HEK293 (cell line): ENCODE data around the gene PRKCG.
"Not testable (repeated sequence)": the region's sequence is repeated elsewhere in the genome, so short reads cannot be mapped to it uniquely, and the experiment has no call there.

Source experiments
- CTCF ChIA-PET: fragments of 350-600 bp; formaldehyde crosslinking; extraction: SDS; loops from one replicate; lab custom pipeline; 2021; ENCODE audit warnings: antibody characterized with exemption; lab: Yijun Ruan, JAX
- POLR2A ChIA-PET: fragments of 300-600 bp; formaldehyde crosslinking; extraction: SDS; loops from one replicate; lab custom pipeline; 2020; ENCODE audit warnings: antibody characterized with exemption, inconsistent platforms; lab: Yijun Ruan, JAX
- H3K27ac ChIP-seq: fragments of 200-500 bp; sonication (Bioruptor generic); 2 replicates; pipeline ENCODE4 v1.5.1; 2014; ENCODE audit warnings: low read depth, low read length, control low read depth, inconsistent platforms; ENCODE audit errors: extremely low read depth
- H3K36me3 ChIP-seq, 2 experiments: fragments of 200-500 bp in 1 of 2; sonication (Bioruptor generic) in 1 of 2; 1 replicate in 1 of 2; 2 replicates in 1 of 2; pipeline ENCODE4 v1.5.1; 2014 to 2017; ENCODE audit warnings: inconsistent platforms in 2 of 2, low read length in 2 of 2; ENCODE audit not compliant: control insufficient read depth in 2 of 2, insufficient read depth in 1 of 2
- H3K4me1 ChIP-seq: fragments of 200-500 bp; sonication (Bioruptor generic); 2 replicates; pipeline ENCODE4 v1.5.1; 2014; ENCODE audit warnings: mild to moderate bottlenecking, low read length, inconsistent platforms; ENCODE audit not compliant: control insufficient read depth, insufficient read depth
- H3K4me3 ChIP-seq: 2 replicates; pipeline ENCODE4 v1.5.1; 2011; ENCODE audit warnings: low read depth, mild to moderate bottlenecking, control low read depth, low read length, moderate library complexity
- H3K9me3 ChIP-seq: fragments of 200-500 bp; sonication (Bioruptor generic); 2 replicates; pipeline ENCODE4 v1.5.1; 2014; ENCODE audit warnings: low read depth, low read length, inconsistent platforms; ENCODE audit not compliant: control insufficient read depth, insufficient read depth
- BCL11A ChIP-seq: fragments of 450-650 bp; formaldehyde crosslinking; IDR thresholded peaks from 2 replicates; pipeline ENCODE4 v1.5.1; 2016; ENCODE audit warnings: low read depth, missing biosample characterization, missing genetic modification characterization
- HOXC10 ChIP-seq: sonication (generic); formaldehyde crosslinking; IDR thresholded peaks from 2 replicates; pipeline ENCODE4 v1.8.1; 2023; ENCODE audit warnings: mild to moderate bottlenecking, missing genetic modification reagents
- IKZF3 ChIP-seq: fragments of 450-650 bp; IDR thresholded peaks from 2 replicates; pipeline ENCODE4 v1.5.0; 2018; ENCODE audit warnings: missing biosample characterization, mild to moderate bottlenecking, missing genetic modification characterization, moderate library complexity
- KLF1 ChIP-seq: fragments of 450-650 bp; formaldehyde crosslinking; IDR thresholded peaks from 2 replicates; pipeline ENCODE4 v1.5.1; 2016; ENCODE audit warnings: missing biosample characterization, missing genetic modification characterization
- KLF16 ChIP-seq: fragments of 450-650 bp; formaldehyde crosslinking; IDR thresholded peaks from 2 replicates; pipeline ENCODE4 v1.5.1; 2017; ENCODE audit warnings: missing biosample characterization, missing genetic modification characterization
- KLF9 ChIP-seq: fragments of 450-650 bp; formaldehyde crosslinking; IDR thresholded peaks from 2 replicates; pipeline ENCODE4 v1.5.1; 2016; ENCODE audit warnings: missing biosample characterization, missing genetic modification characterization, low read depth
- PRDM10 ChIP-seq: fragments of 450-650 bp; formaldehyde crosslinking; IDR thresholded peaks from 2 replicates; pipeline ENCODE4 v1.5.1; 2016; ENCODE audit warnings: missing biosample characterization, missing genetic modification characterization
- SCRT2 ChIP-seq: fragments of 450-650 bp; formaldehyde crosslinking; IDR thresholded peaks from 2 replicates; pipeline ENCODE4 v1.5.1; 2016; ENCODE audit warnings: missing biosample characterization, missing genetic modification characterization
- SP2 ChIP-seq: fragments of 450-650 bp; formaldehyde crosslinking; IDR thresholded peaks from 2 replicates; pipeline ENCODE4 v1.5.1; 2016; ENCODE audit warnings: missing biosample characterization, missing genetic modification characterization
- SP3 ChIP-seq: fragments of 450-650 bp; formaldehyde crosslinking; IDR thresholded peaks from 2 replicates; pipeline ENCODE4 v1.5.1; 2016; ENCODE audit warnings: missing biosample characterization, missing genetic modification characterization
- YY1 ChIP-seq: fragments of 450-650 bp; formaldehyde crosslinking; IDR thresholded peaks from 2 replicates; pipeline ENCODE4 v1.5.1; 2018; ENCODE audit warnings: missing biosample characterization, missing genetic modification characterization
- YY2 ChIP-seq: fragments of 450-650 bp; formaldehyde crosslinking; IDR thresholded peaks from 2 replicates; pipeline ENCODE4 v1.5.1; 2016; ENCODE audit warnings: missing biosample characterization, missing genetic modification characterization
- ZBTB26 ChIP-seq: fragments of 450-650 bp; formaldehyde crosslinking; optimal IDR thresholded peaks from 2 replicates; pipeline ENCODE3; 2016; ENCODE audit warnings: missing biosample characterization, mild to moderate bottlenecking, missing genetic modification characterization
- ZBTB48 ChIP-seq: fragments of 450-650 bp; formaldehyde crosslinking; IDR thresholded peaks from 2 replicates; pipeline ENCODE4 v1.5.1; 2016; ENCODE audit warnings: missing biosample characterization, missing genetic modification characterization
- ZNF18 ChIP-seq: fragments of 450-650 bp; formaldehyde crosslinking; IDR thresholded peaks from 2 replicates; pipeline ENCODE4 v1.5.1; 2016; ENCODE audit warnings: missing biosample characterization, missing genetic modification characterization
- ZNF280C ChIP-seq: fragments of 450-650 bp; formaldehyde crosslinking; IDR thresholded peaks from 2 replicates; pipeline ENCODE4 v1.5.1; 2016; ENCODE audit warnings: missing biosample characterization, missing genetic modification characterization
- ZNF341 ChIP-seq: fragments of 450-650 bp; formaldehyde crosslinking; IDR thresholded peaks from 2 replicates; pipeline ENCODE4; 2016; ENCODE audit warnings: low read depth, missing biosample characterization, missing genetic modification characterization
- ZNF529 ChIP-seq: fragments of 450-650 bp; formaldehyde crosslinking; IDR thresholded peaks from 2 replicates; pipeline ENCODE4 v1.5.1; 2017; ENCODE audit warnings: missing genetic modification characterization, missing biosample characterization; ENCODE audit not compliant: insufficient replicate concordance
- ZNF544 ChIP-seq: fragments of 450-650 bp; formaldehyde crosslinking; IDR thresholded peaks from 2 replicates; pipeline ENCODE4 v1.5.0; 2017; ENCODE audit warnings: missing biosample characterization, missing genetic modification characterization
- ZNF580 ChIP-seq: fragments of 450-650 bp; formaldehyde crosslinking; IDR thresholded peaks from 2 replicates; pipeline ENCODE4 v1.5.1; 2016; ENCODE audit warnings: missing biosample characterization, missing genetic modification characterization
- ZNF610 ChIP-seq: fragments of 450-650 bp; formaldehyde crosslinking; IDR thresholded peaks from 2 replicates; pipeline ENCODE4 v1.5.1; 2016; ENCODE audit warnings: missing biosample characterization, missing genetic modification characterization, borderline replicate concordance

Gene PRKCG

DNA sequence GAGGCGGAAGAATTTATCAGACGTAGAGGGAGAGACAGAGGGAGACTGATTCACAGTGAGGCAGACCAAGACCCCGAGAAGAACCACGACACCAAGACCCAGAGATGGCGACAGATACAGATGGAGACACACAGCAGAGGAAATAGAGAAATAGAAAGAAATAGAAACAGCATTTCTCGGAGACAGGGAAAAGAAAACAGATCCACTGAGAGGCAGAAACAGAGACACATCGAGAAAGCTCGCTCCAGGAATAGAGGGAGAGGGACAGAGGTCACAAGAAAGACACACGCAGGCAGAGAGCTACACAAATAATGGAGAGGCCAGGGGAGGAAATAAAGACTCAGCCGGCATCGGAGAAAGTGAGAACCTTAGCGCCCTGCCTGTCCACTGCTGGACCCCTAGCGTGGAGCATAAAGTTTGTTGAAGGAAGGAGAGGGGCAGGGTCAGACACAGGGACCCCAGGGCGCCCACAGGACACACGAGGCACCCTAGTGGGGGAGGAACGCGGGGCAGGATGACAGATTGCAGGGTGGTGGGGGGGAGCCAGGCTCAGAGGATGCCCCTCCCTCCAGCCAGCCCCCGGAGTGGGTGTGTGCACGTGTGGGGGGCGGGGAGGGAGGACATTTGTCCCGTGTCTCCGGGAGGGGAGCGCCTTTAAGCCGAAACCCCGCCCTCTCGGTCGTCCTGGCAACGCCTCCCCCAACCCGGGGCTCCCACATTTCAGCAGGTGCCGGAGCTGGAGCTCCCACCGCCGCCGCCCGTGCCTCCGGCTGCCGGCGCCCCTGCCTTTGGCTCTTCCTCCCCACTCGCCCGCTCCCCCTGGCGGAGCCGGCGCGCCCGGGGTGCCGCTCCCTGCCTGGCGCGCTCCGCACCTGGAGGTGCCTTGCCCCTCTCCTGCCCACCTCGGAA is at the start of gene PRKCG (continued):
- TF ChIP-seq KLF9 (tag by site-specific recombination) (peak; percentile 93), HOXC10 (no peak), ZNF18 (no peak), KLF1 (tag by site-specific recombination) (peak; percentile 90), SP3 (tag by site-specific recombination) (peak; percentile 95), ZBTB26 (tag by site-specific recombination) (peak; percentile 43), SCRT2 (tag by site-specific recombination) (peak; percentile 67), ZNF529 (tag by site-specific recombination) (no peak), PRDM10 (peak; percentile 93), ZNF280C (tag by site-specific recombination) (no peak), ZBTB48 (tag by site-specific recombination) (peak; percentile 34; the same call in 1 of the 2 replicates), YY1 (no peak), ZNF580 (tag by site-specific recombination) (0 out of 2 replicates have a peak, but pooled peaks have one; percentile 16), IKZF3 (0 out of 2 replicates have a peak, but pooled peaks have one; percentile 40), SP2 (tag by site-specific recombination) (peak; percentile 86), YY2 (no peak), ZNF610 (tag by site-specific recombination) (peak; percentile 39; the same call in 1 of the 2 replicates), ZNF341 (peak; percentile 93), ZNF544 (tag by site-specific recombination) (no peak), BCL11A (no peak), KLF16 (tag by site-specific recombination) (peak; percentile 80)

DNA sequence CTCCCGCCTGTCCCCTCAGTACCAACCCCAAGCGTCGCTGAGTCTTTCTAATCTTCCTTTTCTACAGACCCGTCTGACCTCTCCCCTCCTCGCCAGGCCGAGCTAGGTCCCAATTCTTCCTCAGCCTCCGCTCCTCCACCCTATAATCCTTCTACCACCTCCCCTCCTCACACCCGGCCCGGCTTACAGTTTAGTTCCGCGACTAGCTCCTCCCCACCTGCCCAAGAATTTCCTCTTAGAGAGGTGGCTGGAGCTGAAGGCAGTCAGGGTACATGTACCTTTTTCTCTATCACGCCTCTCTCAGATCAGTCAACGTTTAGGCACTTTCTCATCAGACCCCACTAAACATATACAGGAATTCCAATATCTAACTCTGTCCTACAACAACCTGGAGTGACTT is 49.1 kb upstream of the PRKCG start:
- H3K4me1 ChIP-seq, H3K27ac ChIP-seq, H3K36me3 ChIP-seq, POLR2A ChIA-PET, H3K9me3 ChIP-seq, H3K4me3 ChIP-seq: not testable (repeated sequence)
- CTCF ChIA-PET: interaction anchor here (1.1 kb wide), 1 partner anchor 192 kb away, joined by 4 read pairs; no protein-coding TSS in a partner anchor

DNA sequence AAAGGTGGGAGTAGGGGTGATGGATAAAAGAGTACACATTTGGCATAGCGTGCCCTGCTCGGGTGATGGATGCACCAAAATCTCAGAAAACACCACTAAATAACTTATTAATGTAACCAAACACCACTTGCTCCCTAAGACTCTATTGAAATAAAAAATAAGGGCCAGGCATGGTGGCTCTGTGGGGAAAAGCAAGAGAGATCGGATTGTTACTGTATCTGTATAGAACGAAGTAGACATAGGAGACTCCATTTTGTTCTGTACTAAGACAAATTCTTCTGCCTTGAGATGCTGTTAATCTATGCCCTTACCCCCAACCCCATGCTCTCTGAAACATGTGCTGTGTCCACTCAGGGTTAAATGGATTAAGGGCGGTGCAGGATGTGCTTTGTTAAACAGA is 43.6 kb upstream of the PRKCG start:
- H3K9me3 ChIP-seq, H3K4me3 ChIP-seq, POLR2A ChIA-PET, H3K27ac ChIP-seq, H3K36me3 ChIP-seq, CTCF ChIA-PET, H3K4me1 ChIP-seq: not testable (repeated sequence)

DNA sequence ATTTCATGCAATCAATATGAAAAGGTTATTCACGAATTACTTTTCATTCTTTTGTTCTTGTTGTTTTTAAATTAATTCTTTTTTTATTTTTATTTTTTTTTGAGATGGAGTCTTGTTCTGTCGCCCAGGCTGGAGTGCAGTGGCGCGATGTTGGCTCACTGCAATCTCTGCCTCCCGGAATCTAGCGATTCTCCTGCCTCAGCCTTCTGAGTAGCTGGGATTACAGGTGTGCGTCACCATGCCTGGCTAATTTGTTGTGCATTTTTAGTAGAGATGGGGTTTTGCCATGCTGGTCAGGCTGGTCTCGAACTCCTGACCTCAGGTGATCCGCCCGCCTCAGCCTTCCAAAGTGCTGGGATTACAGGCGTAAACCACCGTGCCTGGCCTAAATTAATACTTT is 41.8 kb upstream of the PRKCG start:
- H3K4me1 ChIP-seq, POLR2A ChIA-PET, H3K36me3 ChIP-seq, H3K9me3 ChIP-seq, H3K4me3 ChIP-seq, H3K27ac ChIP-seq: not testable (repeated sequence)
- CTCF ChIA-PET: interaction anchor here (0.6 to 2.3 kb wide), 5 partner anchors 16 to 341 kb away, joined by 3 to 8 read pairs (median 3); no protein-coding TSS in a partner anchor
